BE2C (cell line): ENCODE results near the gene AGFG1.
"Not testable (repeated sequence)": the region's sequence is repeated elsewhere in the genome, so short reads cannot be mapped to it uniquely, and the experiment has no call there.

Experiments
- DNase-seq: peaks from one replicate; pipeline ENCODE4 v3.0.0-alpha.2; 2020
- H3K27me3 ChIP-seq: fragments of 250-450 bp; sonication (Bioruptor Pico); 2 replicates; pipeline ENCODE4 v1.5.1; 2020; ENCODE audit warnings: mild to moderate bottlenecking
- H3K36me3 ChIP-seq: fragments of 250-450 bp; sonication (Bioruptor Pico); 2 replicates; pipeline ENCODE4 v1.5.1; 2020; ENCODE audit warnings: mild to moderate bottlenecking
- H3K4me1 ChIP-seq: fragments of 250-450 bp; sonication (Bioruptor Pico); 2 replicates; pipeline ENCODE4 v1.5.1; 2020
- H3K4me3 ChIP-seq: 2 replicates; pipeline ENCODE4 v1.5.1; 2011; ENCODE audit warnings: low read depth, low read length
- H3K9me3 ChIP-seq: fragments of 250-450 bp; sonication (Bioruptor Pico); 2 replicates; pipeline ENCODE4 v1.5.1; 2020
- TF ChIP-seq, protein P1 (sequence below): IDR thresholded peaks from 2 replicates; pipeline ENCODE4 v1.5.1; 2012; ENCODE audit warnings: mild to moderate bottlenecking, low read depth, low read length

The AGFG1 gene

DNA sequence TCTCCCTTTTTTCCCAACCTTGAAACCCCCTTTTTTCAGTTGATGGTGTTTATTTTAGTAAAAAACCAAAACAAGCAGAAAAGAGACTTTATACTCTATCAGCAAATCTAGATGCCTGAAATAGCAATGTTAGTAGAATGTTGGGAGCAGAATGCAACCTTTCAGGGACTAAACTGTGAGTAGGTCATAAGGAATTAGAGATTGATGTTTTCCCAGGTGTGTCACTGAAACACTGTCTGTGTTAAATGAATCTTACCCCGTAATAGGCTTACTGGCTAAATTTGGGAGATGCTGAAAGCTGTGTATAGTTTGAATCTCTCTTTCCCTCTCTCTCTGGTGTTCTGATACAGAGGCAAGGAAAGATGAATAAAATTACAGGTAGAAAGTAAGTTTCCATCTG lies 43.8 kb downstream of the AGFG1 start:
- peaks cover 3% of the 10 kb centered on the region; the same call in 1 of the 2 replicates for H3K36me3 ChIP-seq
- TF ChIP-seq, protein P1, sequence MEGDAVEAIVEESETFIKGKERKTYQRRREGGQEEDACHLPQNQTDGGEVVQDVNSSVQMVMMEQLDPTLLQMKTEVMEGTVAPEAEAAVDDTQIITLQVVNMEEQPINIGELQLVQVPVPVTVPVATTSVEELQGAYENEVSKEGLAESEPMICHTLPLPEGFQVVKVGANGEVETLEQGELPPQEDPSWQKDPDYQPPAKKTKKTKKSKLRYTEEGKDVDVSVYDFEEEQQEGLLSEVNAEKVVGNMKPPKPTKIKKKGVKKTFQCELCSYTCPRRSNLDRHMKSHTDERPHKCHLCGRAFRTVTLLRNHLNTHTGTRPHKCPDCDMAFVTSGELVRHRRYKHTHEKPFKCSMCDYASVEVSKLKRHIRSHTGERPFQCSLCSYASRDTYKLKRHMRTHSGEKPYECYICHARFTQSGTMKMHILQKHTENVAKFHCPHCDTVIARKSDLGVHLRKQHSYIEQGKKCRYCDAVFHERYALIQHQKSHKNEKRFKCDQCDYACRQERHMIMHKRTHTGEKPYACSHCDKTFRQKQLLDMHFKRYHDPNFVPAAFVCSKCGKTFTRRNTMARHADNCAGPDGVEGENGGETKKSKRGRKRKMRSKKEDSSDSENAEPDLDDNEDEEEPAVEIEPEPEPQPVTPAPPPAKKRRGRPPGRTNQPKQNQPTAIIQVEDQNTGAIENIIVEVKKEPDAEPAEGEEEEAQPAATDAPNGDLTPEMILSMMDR: no peak
- peaks cover 12% of the 10 kb centered on the region; the same call in 1 of the 2 replicates for H3K4me1 ChIP-seq
- no peak overlapping the region for H3K4me3 ChIP-seq
- H3K27me3 ChIP-seq: no peaks in the 10 kb centered on the region
- DNase-seq: no peak
- no peaks in the 10 kb centered on the region for H3K9me3 ChIP-seq

DNA sequence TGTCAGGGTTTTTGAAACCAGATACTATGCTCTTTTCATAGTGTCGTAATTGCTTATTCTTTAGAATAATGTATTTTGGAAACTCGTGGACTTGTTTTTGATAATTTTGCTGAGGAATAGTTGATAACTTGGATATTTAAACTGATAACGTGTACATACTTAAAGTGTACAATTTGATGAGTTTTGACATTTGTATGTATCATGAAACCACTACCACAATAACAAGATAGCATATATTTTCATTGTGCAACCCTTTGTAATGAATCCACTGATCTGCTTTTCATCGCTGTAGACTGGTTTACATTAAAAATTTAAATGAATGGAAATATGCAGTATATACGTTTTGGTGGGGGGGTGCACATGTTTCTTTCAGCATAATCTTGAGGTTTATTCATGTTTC lies 45.8 kb downstream of the AGFG1 start:
- H3K27me3 ChIP-seq: no peaks in the 10 kb centered on the region
- TF ChIP-seq, protein P1: no peak
- peaks cover 8% of the 10 kb centered on the region; the same call in 1 of the 2 replicates for H3K36me3 ChIP-seq
- H3K4me1 ChIP-seq: peaks cover 6% of the 10 kb centered on the region; the same call in 1 of the 2 replicates
- H3K4me3 ChIP-seq: no peak overlapping the region
- no peaks in the 10 kb centered on the region for H3K9me3 ChIP-seq
- DNase-seq: no peak

DNA sequence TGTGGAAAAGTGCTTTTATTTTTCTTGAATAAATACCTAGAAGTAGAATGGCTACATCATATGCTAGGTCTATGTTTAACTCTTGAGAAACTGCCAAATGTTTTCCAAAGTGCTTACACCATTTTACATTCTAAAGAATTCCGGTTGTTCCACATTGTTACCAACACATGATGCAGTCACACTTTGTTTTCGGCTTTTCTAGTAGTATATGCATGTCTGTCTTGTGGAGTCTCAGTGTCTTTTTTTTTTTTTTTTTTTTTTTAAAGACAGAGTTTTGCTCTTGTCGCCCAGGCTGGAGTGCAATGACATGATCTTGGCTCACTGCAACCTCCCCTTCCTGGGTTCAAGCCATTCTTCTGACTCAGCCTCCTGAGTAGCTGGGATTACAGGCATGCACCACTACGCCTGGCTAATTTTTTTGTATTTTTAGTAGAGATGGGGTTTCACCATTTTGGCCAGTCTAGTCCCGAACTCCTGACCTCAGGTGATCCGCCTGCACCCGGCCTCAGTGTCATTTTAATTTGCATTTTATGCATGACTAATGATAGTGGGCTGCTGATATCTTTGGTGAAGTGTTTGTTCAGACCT lies 46.4 kb downstream of the AGFG1 start:
- not testable (repeated sequence) for DNase-seq, H3K9me3 ChIP-seq, H3K4me3 ChIP-seq, H3K27me3 ChIP-seq, H3K4me1 ChIP-seq, H3K36me3 ChIP-seq

DNA sequence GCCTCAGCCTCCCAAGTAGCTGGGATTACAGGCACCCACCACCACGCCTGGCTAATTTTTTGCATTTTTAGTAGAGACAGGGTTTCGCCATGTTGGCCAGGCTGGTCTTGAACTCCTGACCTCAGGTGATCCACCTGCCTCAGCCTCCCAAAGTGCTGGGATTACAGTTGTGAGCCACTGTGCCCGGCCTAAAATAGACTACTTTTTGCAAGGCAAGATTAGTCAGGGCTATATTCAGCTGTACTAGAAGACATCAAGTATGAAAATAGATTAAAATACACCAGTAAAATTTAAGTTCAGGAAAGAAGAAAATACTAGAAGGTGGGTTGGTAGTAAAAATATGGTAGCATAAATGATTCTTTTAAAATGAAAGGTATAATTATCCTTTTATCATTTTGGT lies 49.2 kb downstream of the AGFG1 start:
- not testable (repeated sequence) for H3K27me3 ChIP-seq, H3K4me1 ChIP-seq, DNase-seq, H3K4me3 ChIP-seq, H3K9me3 ChIP-seq
- H3K36me3 ChIP-seq: peaks cover 21% of the 10 kb centered on the region

DNA sequence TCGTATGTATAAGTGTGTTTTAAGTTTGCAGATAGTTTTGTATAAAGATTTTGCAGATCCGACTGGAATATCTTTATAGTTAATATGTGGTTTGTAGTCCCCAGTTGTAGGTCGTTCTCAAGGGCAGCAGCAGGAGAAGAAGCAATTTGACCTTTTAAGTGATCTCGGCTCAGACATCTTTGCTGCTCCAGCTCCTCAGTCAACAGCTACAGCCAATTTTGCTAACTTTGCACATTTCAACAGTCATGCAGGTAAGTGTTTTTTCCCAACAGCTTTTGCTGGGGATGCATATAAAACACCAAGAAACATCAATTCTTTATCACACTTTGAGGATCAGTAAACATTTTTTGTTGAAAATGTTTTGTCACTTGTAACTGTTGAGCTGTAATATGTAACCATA lies 52.7 kb downstream of the AGFG1 start:
- H3K9me3 ChIP-seq: no peaks in the 10 kb centered on the region
- DNase-seq: no peak
- H3K27me3 ChIP-seq: no peaks in the 10 kb centered on the region
- TF ChIP-seq, protein P1: no peak
- no peaks in the 10 kb centered on the region for H3K4me1 ChIP-seq
- H3K36me3 ChIP-seq: peaks cover 31% of the 10 kb centered on the region
- no peak overlapping the region for H3K4me3 ChIP-seq

DNA sequence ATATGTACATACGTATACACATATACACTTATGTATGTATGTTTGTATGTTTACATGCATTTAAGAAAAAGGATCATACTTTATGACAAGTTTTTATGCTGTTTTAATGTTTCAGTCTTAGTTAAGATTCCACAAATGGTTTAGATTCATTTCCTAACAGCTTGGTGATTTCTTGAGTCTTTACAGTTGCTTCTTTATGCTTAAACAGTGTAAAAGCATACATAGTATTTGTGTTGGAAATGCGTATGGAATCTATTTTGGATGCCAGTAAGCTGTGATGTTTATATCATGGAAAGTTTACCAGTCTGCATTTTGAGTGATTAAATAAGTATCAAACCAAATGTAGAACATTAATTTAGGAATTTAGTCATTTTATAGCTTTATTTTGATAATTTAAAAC lies 55.4 kb downstream of the AGFG1 start:
- DNase-seq: no peak
- Histone ChIP-seq H3K9me3 (no peaks in the 10 kb centered on the region), H3K4me1 (no peaks in the 10 kb centered on the region), H3K36me3 (peaks cover 26% of the 10 kb centered on the region), H3K27me3 (no peaks in the 10 kb centered on the region), H3K4me3 (no peak overlapping the region)
- TF ChIP-seq, protein P1: no peak

DNA sequence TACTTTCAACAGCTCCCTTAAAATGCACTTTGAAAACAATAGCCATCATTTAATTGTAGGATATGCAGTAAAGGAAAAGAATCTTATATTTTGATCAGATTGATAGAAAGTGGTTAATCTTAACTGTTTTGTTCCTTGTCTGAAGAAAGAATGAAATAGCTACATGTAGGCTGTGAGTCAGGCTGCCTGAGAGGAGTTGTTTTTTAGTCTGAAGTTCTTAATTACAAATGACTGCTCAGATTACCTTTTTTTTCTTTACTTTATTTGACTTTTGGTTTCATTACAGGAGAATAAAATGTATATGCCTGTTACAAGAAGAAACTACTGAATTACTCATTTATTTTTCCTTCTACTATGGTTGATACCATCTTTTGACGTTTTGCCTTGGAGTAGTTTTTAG lies 56.8 kb downstream of the AGFG1 start:
- peaks cover 34% of the 10 kb centered on the region for H3K36me3 ChIP-seq
- no peak for DNase-seq
- TF ChIP-seq, protein P1: no peak
- no peaks in the 10 kb centered on the region for H3K27me3 ChIP-seq
- H3K4me1 ChIP-seq: no peaks in the 10 kb centered on the region
- H3K9me3 ChIP-seq: no peaks in the 10 kb centered on the region
- H3K4me3 ChIP-seq: no peak overlapping the region
